WTC11 (cell line): ENCODE data around the gene MT2A. TPM values are rescaled to one million over a fixed set of nuclear protein-coding genes. Genes with fewer than 3 reads are reported as not detected.
A peak's percentile ranks its signal among the peaks of the same experiment; 100 is the strongest.

Experiments
- ATAC-seq: fragments of 200-7000 bp; cut with Tn5 transposase; 2 replicates; pipeline ENCODE4 v1.10.0; 2021; ENCODE audit warnings: mild to moderate bottlenecking, moderate library complexity
- CTCF ChIA-PET: fragments of 300-600 bp; sonication (Branson Sonifier 250); formaldehyde crosslinking; loops from one replicate; lab custom pipeline; 2021; ENCODE audit warnings: antibody characterized with exemption; lab: Charles Lee
- POLR2A ChIA-PET: fragments of 350-600 bp; sonication (Branson Sonifier 250); formaldehyde crosslinking; loops from one replicate; lab custom pipeline; 2021; ENCODE audit warnings: antibody characterized with exemption; lab: Charles Lee
- DNase-seq: peaks from one replicate; pipeline ENCODE4 v3.0.0; 2021; ENCODE audit warnings: low spot score
- H3K27ac Mint-ChIP-seq: 2 replicates; pipeline ENCODE4 v1.8.0; 2021; ENCODE audit warnings: mixed read lengths
- H3K27me3 Mint-ChIP-seq: 2 replicates; pipeline ENCODE4 v1.8.0; 2021; ENCODE audit warnings: low read depth, mild to moderate bottlenecking, moderate library complexity, mixed read lengths
- H3K36me3 Mint-ChIP-seq: 2 replicates; pipeline ENCODE4 v1.8.0; 2021; ENCODE audit warnings: mixed read lengths
- H3K4me1 Mint-ChIP-seq: 2 replicates; pipeline ENCODE4 v1.8.0; 2022; ENCODE audit warnings: mixed read lengths
- H3K4me3 Mint-ChIP-seq: 2 replicates; pipeline ENCODE4 v1.8.0; 2021; ENCODE audit warnings: mild to moderate bottlenecking, moderate library complexity, mixed read lengths
- H3K9me3 Mint-ChIP-seq: 2 replicates; pipeline ENCODE4 v1.8.0; 2021; ENCODE audit warnings: mixed read lengths
- AR ChIP-seq: fragments of 250-450 bp; sonication (Bioruptor Pico); IDR thresholded peaks from 2 replicates; pipeline ENCODE4 v1.9.0; 2021; ENCODE audit warnings: mild to moderate bottlenecking
- FOXP1 ChIP-seq: sonication (generic); formaldehyde crosslinking; IDR thresholded peaks from 2 replicates; pipeline ENCODE4 v1.8.0; 2022; ENCODE audit warnings: missing genetic modification reagents, mild to moderate bottlenecking, moderate library complexity, borderline replicate concordance
- TP53 ChIP-seq: sonication (generic); formaldehyde crosslinking; IDR thresholded peaks from 2 replicates; pipeline ENCODE4 v1.8.1; 2023; ENCODE audit warnings: mild to moderate bottlenecking, missing genetic modification reagents
- USF1 ChIP-seq: sonication (generic); formaldehyde crosslinking; IDR thresholded peaks from 2 replicates; pipeline ENCODE4 v1.8.0; 2022; ENCODE audit warnings: mild to moderate bottlenecking, missing genetic modification reagents
- total RNA-seq: library from RNA; stranded (reverse); gene quantifications from 3 replicates; pipeline ENCODE4 v1.2.3, GENCODE V29; 2021
- TF ChIP-seq, protein P1 (sequence below): sonication (generic); formaldehyde crosslinking; IDR thresholded peaks from 2 replicates; pipeline ENCODE4 v1.8.1; 2023; ENCODE audit warnings: mild to moderate bottlenecking, missing genetic modification reagents, borderline replicate concordance
- TF ChIP-seq, protein P2 (sequence below): fragments of 250-450 bp; sonication (Bioruptor Pico); IDR thresholded peaks from 2 replicates; pipeline ENCODE4 v1.9.0; 2021; ENCODE audit warnings: moderate library complexity, mild to moderate bottlenecking, inconsistent platforms, borderline replicate concordance
- TF ChIP-seq, protein P3 (sequence below): sonication (generic); formaldehyde crosslinking; IDR thresholded peaks from 2 replicates; pipeline ENCODE4 v1.8.1; 2022; ENCODE audit warnings: mild to moderate bottlenecking, moderate library complexity, missing genetic modification reagents

Gene MT2A
- total RNA-seq, 1 experiment from 2014 or later = 139 TPM

GRCh38 chr16:56658327-56658875 lies 50.0 kb downstream of the MT2A start:
- POLR2A ChIA-PET = interaction anchor here (1.1 to 1.9 kb wide), 5 partner anchors 11 to 130 kb away, joined by 3 to 24 read pairs (median 6); partner anchors contain the start of genes MT1E, MT1H and MT2A
- peaks cover 85% of the 10 kb centered on the region for H3K27me3 Mint-ChIP-seq

More at GRCh38 chr16:56658327-56658875, 50.0 kb downstream of the MT2A start:
- H3K36me3 Mint-ChIP-seq = 0 out of 2 replicates have a peak, but pooled peaks cover 5% of the 10 kb centered on the region
- peaks cover 28% of the 10 kb centered on the region for H3K4me1 Mint-ChIP-seq
- DNase-seq (no peak), ATAC-seq (peak; percentile 1; the same call in 1 of the 2 replicates)
- TF ChIP-seq, protein P1, sequence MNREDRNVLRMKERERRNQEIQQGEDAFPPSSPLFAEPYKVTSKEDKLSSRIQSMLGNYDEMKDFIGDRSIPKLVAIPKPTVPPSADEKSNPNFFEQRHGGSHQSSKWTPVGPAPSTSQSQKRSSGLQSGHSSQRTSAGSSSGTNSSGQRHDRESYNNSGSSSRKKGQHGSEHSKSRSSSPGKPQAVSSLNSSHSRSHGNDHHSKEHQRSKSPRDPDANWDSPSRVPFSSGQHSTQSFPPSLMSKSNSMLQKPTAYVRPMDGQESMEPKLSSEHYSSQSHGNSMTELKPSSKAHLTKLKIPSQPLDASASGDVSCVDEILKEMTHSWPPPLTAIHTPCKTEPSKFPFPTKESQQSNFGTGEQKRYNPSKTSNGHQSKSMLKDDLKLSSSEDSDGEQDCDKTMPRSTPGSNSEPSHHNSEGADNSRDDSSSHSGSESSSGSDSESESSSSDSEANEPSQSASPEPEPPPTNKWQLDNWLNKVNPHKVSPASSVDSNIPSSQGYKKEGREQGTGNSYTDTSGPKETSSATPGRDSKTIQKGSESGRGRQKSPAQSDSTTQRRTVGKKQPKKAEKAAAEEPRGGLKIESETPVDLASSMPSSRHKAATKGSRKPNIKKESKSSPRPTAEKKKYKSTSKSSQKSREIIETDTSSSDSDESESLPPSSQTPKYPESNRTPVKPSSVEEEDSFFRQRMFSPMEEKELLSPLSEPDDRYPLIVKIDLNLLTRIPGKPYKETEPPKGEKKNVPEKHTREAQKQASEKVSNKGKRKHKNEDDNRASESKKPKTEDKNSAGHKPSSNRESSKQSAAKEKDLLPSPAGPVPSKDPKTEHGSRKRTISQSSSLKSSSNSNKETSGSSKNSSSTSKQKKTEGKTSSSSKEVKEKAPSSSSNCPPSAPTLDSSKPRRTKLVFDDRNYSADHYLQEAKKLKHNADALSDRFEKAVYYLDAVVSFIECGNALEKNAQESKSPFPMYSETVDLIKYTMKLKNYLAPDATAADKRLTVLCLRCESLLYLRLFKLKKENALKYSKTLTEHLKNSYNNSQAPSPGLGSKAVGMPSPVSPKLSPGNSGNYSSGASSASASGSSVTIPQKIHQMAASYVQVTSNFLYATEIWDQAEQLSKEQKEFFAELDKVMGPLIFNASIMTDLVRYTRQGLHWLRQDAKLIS (CRISPR knock-in tag) = no peak
- TF ChIP-seq AR (CRISPR knock-in tag) (no peak), USF1 (CRISPR knock-in tag) (no peak), FOXP1 (CRISPR knock-in tag) (no peak), TP53 (CRISPR knock-in tag) (no peak)
- TF ChIP-seq, protein P2, sequence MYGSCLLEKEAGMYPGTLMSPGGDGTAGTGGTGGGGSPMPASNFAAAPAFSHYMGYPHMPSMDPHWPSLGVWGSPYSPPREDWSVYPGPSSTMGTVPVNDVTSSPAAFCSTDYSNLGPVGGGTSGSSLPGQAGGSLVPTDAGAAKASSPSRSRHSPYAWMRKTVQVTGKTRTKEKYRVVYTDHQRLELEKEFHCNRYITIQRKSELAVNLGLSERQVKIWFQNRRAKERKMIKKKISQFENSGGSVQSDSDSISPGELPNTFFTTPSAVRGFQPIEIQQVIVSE (CRISPR knock-in tag) = no peak
- TF ChIP-seq, protein P3, sequence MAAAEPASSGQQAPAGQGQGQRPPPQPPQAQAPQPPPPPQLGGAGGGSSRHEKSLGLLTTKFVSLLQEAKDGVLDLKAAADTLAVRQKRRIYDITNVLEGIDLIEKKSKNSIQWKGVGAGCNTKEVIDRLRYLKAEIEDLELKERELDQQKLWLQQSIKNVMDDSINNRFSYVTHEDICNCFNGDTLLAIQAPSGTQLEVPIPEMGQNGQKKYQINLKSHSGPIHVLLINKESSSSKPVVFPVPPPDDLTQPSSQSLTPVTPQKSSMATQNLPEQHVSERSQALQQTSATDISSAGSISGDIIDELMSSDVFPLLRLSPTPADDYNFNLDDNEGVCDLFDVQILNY (CRISPR knock-in tag) = no peak
- CTCF ChIA-PET = interaction anchor here (0.8 to 1.5 kb wide), 3 partner anchors 9 to 43 kb away, joined by 3 to 24 read pairs (median 4); no protein-coding TSS in a partner anchor
- 0 out of 2 replicates have a peak overlapping the region, but pooled peaks have one; percentile 42 for H3K27ac Mint-ChIP-seq
- peak overlapping the region; percentile 95 for H3K4me3 Mint-ChIP-seq
- no peaks in the 10 kb centered on the region for H3K9me3 Mint-ChIP-seq

Other genes starting within 250 kb of the MT2A start
- gene AMFR, start 183.0 kb upstream of the MT2A start, total RNA-seq = 31.2 to 34.5 TPM (median 31.7 TPM) in 3 replicates
- 247 to 263 TPM (median 259 TPM) in 3 replicates for gene NUDT21, start 157.3 kb upstream of the MT2A start, total RNA-seq
- gene OGFOD1, start 157.0 kb upstream of the MT2A start, total RNA-seq = 50.5 to 52.2 TPM (median 50.7 TPM) in 3 replicates
- 19.1 to 25.7 TPM (median 24.1 TPM) in 3 replicates for gene BBS2, start 88.6 kb upstream of the MT2A start, total RNA-seq
- gene MT4, start 43.5 kb upstream of the MT2A start, total RNA-seq = not detected in 3 replicates
- 0.71 to 1.2 TPM (median 0.77 TPM) in 3 replicates for gene MT3, start 19.1 kb upstream of the MT2A start, total RNA-seq
- gene MT1E, start 17.2 kb downstream of the MT2A start, total RNA-seq = 92.7 to 114 TPM (median 103 TPM) in 3 replicates
- 4.5 to 4.8 TPM (median 4.7 TPM) in 3 replicates for gene MT1M, start 24.1 kb downstream of the MT2A start, total RNA-seq
- 0.94 to 2.8 TPM in 2 of 3 replicates, not detected in the other for gene MT1A, start 30.1 kb downstream of the MT2A start, total RNA-seq
- not detected in 3 replicates for gene MT1B, start 43.3 kb downstream of the MT2A start, total RNA-seq
- 50.6 to 60.2 TPM (median 58.2 TPM) in 3 replicates for gene MT1F, start 49.4 kb downstream of the MT2A start, total RNA-seq
- gene MT1G, start 59.5 kb downstream of the MT2A start, total RNA-seq = 326 to 361 TPM (median 333 TPM) in 3 replicates
- 122 to 164 TPM (median 159 TPM) in 3 replicates for gene MT1H, start 61.2 kb downstream of the MT2A start, total RNA-seq
- 328 to 466 TPM (median 465 TPM) in 3 replicates for gene MT1X, start 73.9 kb downstream of the MT2A start, total RNA-seq
- gene NUP93, start 121.5 kb downstream of the MT2A start, total RNA-seq = 167 to 185 TPM (median 175 TPM) in 3 replicates